HG03378 (cell line): ENCODE data around the gene USB1.

Experiments
- ATAC-seq: cut with Tn5 transposase; IDR thresholded peaks from one replicate; pipeline ENCODE4 v1.9.1; 2021; ENCODE audit warnings: mild to moderate bottlenecking, moderate library complexity; ENCODE audit not compliant: unreplicated experiment

The USB1 gene

DNA sequence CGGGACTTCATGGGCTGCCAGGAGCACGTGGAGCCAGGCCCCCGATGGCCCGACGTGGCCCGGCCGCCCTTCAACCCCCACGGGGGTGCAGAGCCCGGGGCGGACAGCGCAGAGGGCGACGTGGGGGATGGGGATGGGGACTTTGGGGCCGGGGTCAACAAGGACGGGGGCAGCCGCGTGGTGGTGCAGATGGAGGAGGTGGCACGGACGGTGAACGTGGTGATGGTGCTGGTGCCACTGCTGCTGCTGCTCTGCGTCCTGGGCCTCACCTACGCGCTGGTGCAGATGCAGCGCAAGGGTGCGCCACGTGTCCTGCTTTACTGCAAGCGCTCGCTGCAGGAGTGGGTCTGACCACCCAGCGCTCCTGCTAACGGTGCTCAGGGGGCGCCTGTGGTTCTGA lies 43.9 kb downstream of the USB1 start:
- no peak for ATAC-seq

DNA sequence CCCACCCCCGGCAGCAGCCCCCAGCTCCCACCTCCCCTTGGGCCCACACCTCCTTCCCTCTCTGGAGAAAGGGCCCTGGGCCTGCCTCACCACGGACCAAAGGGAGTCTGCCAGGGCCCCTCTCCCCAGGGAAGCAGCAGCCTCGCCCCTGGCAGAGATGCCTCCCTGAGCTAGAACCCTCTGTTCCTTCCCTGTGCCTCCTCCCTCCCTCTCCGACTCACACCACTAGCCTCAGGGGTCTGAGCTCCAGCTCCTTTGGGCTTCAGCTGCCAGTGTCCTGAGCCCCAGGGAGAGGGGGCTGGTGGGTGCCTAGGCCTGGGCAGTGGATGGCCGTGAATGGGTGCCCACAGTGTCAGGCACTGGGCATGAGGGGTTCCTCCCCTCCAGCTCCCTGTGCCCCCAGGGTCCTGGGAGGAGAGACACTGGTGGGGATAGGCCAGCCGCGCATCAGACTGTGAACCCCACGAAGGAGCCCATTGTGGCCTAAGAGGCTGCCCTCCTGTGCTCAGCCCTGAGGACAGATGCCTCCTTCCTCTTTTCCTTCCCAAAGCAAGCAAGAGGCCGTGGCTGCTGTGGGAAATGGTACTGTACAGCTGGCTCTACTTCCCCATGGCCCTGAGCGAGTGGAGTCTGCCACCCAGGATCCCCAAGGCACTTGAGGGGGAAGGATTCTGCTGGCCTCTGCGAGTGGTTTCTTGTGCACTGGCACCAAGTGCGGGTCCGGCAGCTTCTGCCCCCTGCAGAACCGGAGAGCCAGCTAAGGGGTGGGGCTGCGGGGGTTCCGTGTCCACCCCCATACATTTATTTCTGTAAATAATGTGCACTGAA lies 45.1 kb downstream of the USB1 start:
- no peak for ATAC-seq

DNA sequence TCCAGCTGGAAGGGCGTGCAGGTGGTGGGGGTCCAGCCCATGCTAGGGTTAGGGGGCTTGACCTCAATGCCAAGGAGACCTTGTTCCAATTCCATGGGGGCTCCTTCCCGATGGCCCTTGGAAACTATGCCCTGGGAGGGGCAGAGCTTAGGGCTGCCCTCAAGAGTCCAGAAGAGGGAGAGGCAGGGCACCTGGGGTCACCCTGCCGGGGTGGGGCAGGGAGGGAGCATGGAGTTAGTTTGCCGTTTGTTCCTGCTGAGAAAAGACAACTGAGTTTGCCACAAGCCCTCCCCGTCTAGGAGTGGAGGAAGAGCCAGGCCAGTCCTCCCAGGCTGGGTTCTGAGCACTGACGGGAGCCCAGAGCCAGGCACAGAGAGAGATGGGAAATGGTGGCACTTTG lies 45.7 kb downstream of the USB1 start:
- no peak for ATAC-seq

DNA sequence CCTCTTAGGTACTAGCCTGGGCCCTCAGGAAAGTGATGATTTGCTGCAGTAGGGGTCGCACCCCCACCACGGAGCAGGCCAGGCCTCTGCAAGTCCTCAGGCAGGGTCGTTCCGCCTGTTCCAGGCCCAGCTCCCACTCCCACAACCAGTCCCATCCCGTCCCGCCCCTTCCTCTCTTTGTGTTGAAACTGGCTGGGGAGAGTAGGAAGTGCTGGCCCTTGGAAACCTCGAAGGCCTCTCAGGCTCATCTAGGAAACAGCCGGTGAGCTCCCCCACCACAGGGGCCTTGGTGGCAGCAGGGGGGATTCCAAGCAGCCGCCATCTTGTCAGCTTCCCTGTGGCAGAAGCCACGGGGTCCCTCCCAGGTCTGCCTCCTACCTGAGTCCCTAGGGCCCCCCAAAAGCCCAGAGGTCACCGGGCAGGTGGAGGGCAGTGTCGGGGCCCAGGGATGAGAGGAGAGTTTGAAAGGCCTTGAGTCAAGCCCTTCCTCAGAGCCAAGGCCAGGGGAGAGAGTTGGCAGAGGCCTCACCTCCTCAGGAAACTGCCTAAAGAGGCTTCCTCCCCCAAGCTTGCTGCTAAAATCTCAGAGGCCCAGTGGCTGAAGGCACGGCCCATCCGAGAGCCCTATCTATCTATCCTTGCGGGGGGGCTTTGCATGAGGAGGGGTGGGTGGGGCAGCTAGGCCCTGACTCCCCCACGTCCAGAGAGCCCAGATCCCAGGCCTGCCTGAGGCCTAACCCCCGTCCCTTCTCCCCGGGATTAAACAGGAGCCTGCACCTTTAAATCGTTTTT lies 46.5 kb downstream of the USB1 start:
- ATAC-seq = no peak

DNA sequence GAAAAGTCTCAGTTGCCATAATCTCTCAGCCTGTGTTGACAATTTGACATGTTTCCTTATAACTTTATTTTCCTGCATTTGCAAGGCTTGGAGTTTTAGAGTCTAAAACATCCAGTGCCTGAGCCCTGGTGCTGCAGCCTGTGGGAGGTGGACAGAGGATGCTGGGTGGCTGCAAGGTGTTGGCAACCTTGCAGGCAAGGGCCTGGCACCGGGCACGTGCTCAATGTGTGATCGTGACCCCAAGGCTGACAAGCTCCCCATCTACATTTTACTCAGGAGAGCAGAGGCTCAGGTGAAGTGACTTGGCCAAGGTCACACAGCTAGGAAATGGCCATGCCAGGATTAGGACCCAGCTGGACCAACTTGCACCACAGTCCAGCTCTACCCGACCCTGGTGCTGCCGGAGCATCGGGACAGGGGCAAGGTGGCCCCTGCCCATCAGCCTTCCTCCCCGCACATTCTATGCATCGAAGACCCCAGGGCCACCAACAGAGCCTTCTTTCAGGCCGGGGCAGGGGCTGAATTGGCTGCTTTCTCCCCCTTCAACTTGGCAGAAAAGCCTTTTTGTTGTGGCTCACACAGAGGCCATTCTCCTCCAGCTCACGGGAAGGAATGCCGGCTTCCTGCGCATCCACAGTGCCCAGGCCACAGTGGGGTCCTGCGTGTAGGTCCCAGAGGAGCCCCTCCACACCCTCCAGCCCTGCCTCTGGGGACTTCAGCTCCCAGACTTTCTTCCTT lies 47.5 kb downstream of the USB1 start:
- ATAC-seq = no peak

DNA sequence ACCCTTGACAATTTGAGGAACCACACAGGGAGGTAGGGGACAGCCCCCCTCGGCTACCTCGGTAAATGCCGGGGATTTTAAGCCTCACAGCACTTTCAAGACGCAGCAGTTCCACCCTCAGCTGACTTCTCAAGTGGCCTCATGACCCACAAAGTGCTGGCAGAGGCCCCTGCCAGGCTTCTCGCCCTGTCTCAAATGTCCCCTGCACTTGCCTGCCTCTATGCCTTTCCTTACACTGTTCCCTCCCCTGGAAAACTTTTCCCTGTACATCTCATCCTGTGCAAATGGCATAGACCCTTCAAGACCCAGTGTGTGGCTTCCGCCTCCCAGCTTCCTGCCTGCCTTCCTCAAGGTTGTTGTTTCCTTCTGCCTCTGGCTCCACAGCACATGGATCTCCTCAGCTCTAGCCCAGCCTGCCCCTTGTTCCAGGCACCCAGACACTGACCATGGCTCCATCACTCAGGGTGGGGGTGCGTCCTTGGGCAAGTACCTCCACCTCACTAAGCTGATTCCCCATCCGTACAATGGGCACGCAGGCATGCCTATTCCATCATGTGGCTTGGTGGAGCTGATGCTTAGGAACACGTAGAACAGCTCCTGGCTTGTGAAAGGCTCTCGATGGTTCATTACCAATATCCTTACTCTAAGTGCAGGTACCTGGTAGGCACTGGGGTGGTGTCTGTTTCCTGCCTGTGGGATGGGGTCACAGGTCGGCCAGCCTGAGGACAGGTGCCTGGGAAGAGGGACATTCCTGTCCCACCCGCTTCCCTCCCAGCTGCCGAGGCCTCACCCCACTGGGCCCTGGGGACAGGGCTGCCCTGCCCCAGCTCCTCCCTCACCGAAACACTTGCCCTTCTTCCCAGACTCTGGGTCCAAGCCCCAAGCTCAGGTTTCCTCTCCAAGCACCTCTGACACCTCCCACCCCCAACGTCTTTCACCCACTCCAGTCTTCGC lies 48.3 kb downstream of the USB1 start:
- ATAC-seq = no peak

DNA sequence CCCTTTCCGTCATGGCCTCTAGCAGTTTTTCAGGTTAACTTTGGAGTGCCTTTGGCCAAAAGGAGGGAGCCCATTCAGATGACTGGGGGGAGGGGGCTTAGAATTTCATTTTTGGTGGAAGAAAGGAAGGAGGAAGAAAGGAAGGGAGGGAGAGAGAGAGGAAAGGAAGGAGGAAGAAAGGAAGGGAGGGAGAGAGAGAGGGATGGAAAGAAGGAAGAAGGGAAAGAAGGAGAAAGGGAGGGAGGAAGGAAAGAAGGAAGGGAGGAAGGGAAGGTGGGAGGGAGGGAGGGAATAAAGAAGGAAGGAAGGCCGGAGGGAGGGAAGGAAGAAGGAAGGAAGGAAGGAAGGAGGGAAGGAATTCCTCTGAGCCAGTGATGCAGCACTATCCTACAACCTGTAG lies 50.1 kb downstream of the USB1 start:
- ATAC-seq = no peak

DNA sequence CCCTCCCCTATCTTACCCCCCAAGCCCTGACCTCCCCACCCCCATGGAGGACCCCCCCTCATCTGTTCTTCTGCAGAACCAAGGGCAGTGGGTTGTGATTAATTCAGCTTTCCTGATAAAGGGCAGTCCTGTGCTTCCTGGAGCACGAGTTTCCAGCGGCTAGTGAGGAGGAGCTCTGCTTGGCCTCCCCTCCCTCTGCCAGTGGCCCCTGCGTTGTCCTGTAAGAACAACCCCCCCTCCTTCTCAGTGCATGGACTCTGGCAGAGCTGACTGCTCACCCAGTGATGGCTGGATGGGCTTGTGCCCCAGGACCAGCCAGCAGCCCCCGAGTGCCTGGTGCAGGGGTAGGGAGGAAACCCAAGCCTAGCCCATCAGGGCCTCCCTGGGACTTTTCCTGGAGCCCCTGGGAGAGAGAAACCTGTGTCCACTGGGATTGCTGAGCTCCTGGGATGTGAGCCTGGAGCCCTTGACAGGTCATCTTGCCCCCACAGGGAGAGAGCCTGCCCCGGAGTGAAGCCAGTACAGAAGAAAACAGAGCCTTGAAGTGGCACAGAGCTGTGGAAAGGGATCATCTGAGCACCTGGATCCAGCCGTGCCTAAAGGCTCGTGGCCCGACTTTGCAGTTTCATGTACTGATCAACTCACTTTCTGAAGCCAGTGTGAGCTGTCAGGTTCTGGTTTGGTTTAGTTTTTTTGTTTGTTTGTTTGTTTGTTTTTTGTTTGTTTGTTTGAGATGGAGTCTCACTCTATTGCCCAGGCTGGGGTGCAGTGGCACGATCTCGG lies 50.8 kb downstream of the USB1 start:
- ATAC-seq = no peak

DNA sequence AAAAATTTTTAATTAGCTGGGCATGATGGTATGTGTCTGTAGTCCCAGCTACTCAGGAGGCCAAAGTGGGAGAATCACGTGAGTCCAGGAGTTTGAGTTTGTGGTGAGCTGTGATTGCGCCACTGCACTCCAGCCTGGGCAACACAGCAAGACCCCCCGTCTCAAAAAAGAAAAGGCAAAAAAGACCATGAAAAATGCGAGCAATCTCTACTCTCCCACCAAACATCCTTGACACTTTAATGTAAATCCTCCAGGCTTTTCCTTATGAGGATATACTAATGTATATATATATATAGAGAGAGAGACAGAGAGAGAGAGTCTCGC lies 52.4 kb downstream of the USB1 start:
- no peak for ATAC-seq

DNA sequence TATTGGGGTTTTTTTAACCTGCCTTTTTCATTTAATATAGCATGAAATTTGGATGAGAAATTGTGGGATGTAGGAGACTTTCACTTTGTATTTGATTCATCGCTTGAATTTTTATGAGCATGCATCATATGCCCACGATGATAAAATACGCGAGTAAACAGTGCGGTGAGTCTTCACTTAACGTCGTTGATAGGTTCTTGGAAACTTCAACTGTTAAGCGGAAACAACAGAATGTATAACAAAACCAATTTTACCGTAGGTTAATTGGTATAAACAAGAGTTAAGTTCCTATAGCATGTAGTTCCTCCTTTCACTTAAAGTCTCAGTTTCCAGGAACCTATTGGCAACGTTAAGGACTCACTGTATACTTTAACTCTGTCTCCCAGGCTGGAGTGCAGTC lies 53.1 kb downstream of the USB1 start:
- no peak for ATAC-seq

DNA sequence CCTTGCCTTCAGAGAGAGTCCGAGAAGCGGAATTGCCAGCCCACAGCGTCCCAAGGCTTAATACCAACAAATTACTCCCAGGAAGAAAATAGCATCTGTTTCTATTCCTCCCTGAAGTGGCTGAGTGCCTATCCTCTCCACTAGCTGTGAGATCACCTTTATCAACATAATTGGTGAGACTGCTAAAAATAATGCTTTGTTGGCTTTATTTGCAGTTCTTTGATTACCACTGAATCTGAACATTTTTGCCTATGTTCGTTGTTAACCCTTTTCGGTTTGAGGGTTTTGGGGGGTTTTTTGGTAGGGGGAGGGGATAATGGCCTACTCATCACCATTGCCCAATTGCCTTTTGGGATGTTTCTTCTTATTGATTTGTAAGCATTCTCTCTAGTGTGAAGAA lies 55.4 kb downstream of the USB1 start:
- no peak for ATAC-seq

DNA sequence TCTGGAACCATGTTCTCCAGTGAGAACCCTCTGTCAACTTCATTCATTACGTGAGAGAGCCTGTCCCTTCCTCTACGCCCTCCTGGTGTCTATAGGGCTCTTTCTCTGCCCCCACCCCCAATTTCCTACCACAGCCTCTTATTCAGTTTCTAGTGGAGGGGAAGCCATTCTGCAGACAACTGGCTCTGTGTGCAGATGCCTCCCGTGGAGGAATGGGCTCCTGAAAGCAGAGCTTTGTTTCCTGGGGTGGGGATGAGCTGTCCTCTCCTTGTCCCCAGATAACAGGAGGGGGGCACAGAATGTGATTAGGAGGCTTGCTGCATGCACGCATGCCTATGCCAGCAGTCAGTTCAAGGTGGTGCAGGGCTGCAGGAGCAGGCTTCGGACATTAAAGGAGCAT lies 55.9 kb downstream of the USB1 start:
- no peak for ATAC-seq

DNA sequence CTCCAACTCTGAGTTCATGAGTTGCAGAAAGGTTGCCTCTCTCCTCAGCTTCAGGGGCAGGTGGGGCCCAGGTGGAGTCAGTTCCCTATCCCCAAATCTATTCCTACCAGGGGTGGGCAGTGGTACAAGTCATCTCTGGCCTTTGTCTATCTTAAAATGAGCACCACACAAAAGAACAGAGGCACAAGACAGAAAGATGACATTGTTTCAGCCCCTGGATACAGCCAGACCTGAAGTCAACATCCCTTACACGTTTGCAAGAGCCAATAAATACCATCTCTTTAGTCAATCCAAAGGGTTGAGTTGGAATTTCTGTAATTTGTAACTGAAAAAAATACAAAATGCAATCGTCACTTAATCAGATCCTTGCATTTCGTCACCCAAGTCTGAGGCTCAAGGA lies 56.6 kb downstream of the USB1 start:
- no peak for ATAC-seq

DNA sequence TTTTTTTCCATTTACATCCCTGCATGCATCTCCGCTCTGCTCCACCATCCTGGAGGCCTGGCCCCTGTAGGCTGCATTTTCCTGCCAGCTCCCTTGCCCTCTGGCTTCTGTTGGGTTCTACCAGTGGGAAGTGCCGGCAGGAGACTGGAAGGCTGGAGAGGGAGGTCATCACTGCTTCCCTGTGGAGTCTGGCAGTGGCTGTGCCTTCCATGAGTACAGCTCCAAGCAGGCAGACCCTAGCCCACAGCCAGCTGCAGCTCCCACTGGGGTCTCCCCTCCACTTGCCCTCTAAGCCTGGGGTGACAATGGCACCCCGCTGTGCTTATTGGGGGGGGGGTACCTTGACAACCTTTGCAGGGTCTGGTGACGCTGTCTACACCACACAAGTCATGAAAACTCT lies 61.6 kb downstream of the USB1 start:
- no peak for ATAC-seq

DNA sequence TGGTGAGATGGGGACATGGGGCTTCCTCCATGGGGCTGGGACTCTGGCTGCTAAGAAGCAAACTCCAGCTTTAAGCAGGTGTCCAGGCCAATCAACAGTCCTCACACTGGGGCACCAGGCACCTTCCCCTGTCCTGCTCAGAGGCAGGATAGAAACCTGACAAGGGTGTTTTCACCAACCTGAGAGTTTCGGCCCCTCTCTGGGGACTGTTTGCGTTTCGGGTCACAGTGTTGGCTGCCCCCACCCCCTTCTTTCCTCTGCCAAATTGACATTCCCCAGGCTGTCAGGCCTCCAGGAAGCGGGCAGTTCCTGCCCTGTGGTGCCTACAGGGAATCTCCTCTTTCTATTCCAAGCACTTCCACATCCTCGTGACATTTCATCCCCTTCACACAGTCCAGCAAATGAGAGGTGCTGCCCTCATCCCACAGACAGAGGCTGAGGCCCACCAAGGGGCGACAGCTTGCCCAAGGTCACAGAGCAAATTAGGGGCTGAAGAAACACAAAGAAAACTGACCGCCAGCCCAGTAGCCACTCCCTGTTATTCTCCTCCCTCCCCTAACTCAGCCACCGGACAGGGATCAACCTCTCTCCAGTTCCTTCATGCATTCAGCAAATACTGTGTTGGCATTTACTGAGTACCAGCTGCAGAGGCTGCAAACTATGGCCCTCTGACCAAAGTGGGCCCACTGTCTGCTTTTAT lies 62.3 kb downstream of the USB1 start:
- ATAC-seq = no peak

DNA sequence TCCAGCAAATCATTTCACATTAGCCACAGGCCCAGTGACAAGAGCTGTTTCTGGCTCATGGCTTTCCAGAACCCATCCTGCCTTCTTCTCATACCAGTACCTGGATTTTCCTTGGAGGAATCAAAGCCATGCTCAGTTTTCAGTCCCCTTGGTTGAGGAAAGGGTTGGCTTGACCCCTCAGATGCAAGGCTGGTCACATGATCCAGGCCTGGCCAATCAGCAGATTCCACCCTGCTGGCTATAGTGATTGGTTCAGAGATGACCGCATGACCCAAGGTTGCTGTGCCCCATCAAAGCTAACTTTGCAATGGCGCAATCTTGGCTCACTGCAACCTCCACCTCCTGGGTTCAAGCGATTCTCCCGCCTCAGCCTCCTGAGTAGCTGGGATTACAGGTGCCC lies 69.4 kb downstream of the USB1 start:
- no peak for ATAC-seq
